Activated CD8-positive, alpha-beta memory T cell treated with anti-CD3 and anti-CD28 coated beads, Interleukin-2, amount 50 U/mL, for 1 hour (primary cell): Measurements from ENCODE around the gene PODXL2.
"Not testable (repeated sequence)": the region's sequence is repeated elsewhere in the genome, so short reads cannot be mapped to it uniquely, and the experiment has no call there.

ENCODE experiments used
- DNase-seq: peaks from one replicate; pipeline ENCODE4 v3.0.0-alpha.2; 2020; ENCODE audit errors: extremely low read depth

The PODXL2 gene

DNA sequence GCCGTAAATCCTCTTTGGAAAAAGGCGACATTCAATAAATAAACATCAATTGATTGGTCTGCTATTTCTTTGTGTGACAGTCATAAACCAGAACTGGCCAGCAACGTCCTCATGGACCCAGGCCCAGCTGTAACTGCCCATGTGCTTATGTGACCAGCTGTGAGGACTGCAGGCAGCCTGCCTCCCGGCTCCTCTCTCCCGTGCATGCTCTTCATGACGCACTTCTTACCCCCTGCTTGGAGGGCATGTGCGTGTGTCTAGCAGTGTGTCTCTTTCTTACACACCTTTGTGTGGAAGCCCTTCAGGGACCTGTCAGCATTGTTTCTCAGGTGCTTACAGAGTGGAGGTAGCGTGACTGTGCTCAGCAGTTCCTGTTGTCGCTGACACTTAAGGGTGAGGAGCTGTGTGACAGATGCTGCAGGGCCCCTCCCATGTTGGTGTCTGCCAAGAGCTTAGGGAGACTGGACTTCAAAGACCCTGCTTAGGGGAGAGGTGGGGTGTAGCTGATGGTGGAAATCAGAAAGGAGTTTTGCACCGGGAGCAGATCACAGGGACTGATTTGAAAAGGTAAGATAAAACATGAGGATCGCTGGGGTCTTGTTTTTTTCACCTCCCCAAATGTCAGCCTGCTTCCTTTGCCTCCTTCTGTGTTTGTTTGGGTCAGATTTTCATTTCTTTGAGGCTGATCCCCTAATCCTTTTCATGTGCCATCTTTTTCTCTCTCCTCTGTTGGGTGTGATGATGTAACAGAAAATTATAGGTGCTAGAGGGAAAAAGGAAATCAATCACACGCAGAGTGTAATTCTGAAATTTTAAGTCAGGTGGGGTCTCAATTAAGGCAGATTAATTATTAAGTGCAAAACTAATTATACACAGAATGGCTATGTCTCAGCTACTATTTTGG, 2.1 kb downstream of the PODXL2 start:
- DNase-seq: no peak

DNA sequence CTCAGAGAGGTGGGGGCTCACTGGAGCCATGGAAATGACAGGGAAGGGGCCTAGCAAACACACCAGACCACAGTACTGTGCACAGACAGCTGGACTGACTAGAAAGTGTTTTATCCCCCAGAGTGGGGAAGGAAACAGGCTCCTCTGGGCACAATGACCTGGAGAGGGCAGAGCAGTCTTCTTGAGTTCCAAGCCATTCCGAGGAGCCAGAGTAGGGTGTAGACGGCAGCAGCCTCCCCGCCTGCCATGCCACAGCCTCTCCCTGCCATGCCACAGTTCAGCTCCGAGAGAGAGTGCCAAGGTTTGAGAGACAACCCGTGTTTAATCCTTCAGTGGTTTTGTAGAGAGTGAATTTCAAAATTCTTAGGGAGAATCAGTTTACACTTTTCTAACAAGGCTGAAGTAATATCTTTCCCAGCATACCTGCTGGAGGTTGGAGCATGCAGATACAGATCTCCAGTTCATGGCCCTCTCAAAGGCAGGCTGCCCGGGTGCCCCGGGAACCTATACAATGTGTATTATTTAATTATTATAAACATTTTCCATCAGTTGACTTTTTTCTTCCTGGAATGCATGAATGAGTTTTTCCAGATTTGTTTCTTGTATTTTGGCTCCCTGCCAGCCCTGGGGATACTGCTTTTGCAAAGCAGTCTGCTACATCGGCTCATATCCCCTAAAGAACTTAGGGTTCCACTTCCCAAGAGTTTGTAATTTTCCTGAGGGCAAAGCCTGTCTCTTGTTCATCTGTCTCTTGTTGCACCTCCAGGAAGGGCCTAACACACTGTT, 3.2 kb downstream of the PODXL2 start:
- DNase-seq: no peak

- DNase-seq: no peak
Measured at GRCh38 chr3:127634653-127635052, 5.7 kb downstream of the PODXL2 start.

DNA sequence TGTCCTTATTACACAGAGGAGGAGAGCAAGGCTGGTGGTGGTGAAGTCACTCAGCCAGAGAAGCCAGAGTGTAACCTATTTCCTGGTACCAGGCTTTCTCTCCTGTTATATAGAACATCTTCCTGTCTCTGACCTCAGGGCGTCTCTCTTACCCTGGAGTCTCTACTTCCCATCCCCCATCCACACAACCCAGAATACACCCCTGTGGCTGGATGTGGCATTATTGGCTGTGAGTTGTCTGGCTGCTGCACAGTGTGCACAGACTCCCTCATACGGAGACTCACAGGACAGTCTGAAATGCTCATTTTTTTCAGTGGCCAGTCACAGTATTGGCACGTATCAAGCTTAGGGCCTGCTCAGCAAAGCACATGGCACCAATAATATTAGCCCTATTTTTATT, 8.6 kb downstream of the PODXL2 start:
- DNase-seq: no peak

DNA sequence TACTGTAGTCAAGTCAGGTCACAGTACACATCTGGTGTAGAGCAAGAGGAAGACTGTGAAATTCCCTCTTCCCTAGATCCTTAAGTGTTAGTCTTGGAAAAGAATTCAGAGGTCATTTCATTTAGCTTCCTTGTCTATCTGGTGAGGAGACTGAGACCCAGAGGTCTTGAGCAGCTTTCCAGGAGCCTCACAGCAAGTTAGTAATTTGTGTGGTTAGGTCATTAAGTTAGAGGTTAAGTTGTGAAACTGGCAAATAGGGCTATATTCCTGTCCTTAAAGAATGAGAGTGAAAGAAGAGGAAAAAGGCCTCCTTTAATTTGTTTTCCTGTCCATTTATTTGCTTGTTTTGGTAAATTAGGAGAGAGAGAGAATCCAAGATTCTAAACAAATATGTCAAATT, 9.0 kb downstream of the PODXL2 start:
- no peak for DNase-seq

DNA sequence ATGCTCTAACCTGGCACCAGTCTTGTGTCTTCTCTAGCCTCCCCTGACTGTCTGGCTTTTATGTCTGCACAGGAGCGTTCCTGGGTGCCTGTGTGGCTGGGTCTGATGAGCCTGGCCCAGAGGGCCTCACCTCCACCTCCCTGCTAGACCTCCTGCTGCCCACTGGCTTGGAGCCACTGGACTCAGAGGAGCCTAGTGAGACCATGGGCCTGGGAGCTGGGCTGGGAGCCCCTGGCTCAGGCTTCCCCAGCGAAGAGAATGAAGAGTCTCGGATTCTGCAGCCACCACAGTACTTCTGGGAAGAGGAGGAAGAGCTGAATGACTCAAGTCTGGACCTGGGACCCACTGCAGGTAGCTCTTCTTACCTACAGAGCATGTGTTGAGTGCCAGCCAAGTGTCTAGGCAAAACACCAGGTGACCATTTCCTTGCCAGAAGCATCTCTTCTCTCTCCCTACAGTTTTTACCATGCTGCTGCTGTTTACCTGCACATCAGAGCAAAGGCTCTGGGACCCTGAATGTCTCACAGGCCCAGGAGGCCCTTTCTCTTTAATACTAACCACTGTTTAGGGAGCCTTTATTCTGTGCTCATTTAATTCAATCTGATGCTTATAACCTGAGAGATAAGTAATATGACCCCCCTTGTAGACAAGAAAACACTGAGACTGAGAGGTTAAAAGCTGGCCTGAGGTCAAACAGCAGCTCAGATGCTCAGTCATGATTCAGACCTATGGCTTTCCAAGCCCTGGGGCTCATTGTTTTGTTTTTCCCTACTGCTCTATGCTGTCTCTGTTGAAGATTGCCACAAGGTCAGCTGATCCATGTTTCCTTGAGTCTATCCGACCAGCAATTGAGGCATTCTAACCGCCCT, 10.4 kb downstream of the PODXL2 start:
- DNase-seq: no peak

- no peak for DNase-seq
Measured at GRCh38 chr3:127640042-127640355, 11.0 kb downstream of the PODXL2 start.

- no peak for DNase-seq
Measured at GRCh38 chr3:127644641-127645370, 15.8 kb downstream of the PODXL2 start.

DNA sequence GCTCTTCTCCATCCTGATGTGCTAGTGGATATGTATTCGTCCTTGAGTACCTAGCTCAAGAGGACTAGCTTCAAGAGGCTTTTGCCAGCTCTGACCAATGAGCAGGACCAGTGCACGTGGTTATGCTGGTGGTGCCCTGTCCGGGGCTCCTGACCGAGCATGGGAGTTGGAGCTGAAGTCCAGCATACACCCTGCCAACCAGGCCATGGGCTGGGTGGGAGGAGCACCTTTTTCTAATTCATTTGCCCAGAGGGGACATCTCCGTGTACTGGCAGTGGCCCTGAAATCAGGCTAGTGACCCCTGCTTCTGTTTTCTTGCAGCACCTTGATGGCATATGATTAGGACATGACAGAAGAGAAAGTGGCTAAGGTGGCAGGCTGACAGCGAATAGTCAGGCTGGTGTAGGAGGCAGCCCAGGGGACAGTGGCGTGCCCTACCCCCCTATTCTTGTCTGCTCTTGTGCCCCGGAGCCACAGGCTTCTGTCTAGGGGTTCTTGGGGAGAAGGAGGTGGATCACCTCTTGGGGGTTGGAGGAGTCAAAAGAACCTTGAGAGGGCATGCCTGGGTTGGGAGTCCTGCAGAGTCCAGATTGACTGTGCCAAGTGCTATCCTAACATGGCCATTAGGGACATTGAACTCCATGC, 16.5 kb downstream of the PODXL2 start:
- no peak for DNase-seq

GRCh38 chr3:127646501-127647046, 17.6 kb downstream of the PODXL2 start:
- no peak for DNase-seq

DNA sequence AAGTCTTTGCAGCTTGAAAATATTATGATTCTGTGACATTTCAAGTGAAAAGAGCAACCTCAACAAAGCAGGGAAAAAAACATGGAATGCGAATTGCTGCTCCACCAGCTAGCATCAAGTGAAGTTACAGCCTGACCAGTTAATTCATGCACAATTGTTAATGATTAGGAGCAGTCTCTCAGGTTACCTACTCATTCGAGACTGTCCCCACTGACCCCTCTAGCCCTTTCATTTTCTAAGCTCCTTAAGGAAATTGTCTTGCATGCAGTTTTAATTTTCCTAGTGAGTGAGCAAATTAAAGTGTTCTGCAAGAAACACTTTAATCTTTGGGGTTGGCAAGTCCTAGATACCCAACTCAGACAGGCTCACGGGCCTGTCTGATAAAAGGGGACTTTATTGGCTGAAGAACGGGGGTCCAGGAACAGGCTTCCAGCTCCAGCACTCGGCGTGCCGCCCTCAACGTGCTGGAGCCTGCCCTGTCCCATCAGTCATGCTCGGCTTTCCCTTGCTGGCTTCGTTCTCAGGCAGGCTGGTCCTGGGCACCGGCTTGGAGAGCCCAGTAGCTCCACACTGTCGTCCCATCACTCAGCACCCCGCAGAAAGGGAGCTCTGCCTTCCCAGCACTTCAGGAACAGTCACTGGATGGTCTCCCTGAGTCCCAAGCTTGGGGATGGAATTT, 18.3 kb downstream of the PODXL2 start:
- no peak for DNase-seq

GRCh38 chr3:127647845-127648204, 18.8 kb downstream of the PODXL2 start:
- DNase-seq: no peak

DNA sequence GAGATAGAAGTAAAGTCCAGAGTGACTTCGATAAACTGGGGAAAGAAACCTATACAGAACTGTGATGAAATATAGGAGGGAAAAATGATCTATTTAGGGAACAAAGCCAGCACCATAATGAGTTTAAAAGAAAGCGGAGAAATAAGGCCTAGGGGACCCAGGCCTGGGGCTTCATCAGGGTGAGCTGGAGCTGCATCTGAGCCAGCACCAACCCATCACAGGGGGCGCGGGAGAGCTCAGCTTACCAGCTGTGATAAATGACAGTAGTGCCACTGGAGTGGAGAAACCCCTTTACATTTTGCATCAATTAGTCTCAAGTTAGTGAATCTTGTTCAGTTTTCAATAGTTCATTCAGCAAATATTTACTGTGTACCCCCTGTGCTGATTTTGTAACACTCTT, 21.3 kb downstream of the PODXL2 start:
- no peak for DNase-seq

GRCh38 chr3:127651516-127652172, 22.7 kb downstream of the PODXL2 start:
- DNase-seq: no peak

DNA sequence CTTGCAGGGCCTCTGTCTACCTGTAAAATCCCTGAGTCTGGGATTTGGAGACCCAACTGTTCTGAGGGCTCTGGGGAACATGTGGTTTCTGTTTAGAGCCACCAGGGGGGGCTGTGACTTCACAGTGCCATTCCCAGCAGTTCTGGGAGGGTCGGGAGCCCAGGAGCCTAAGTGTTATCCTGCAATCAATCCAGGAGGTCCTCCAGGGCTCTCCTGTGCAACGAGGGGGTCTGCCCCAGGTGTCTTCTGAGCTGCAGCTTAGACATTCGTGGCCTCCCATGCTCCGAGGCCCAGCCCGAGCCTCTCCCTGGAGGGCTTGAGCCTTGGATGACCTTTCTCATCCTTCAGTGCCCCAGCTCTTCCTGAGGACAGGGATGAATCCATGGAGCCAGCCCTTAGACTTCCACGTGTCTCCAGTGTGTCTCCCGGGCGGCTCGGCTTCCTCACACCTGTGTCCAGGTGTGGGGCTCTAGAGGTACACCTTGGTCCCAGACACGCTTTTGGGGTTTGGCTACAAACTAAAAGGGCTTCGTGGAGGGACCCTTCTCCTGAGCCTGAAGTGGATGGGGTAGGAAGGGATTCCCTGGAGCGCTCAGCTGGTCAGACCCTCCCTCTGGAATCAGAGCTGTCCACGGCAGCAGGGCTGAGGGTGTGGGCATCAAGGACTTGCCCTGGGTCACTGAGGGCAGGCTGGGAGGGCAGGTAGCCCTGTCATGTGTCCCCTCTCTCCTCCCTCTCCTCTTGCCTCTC, 23.4 kb downstream of the PODXL2 start:
- DNase-seq: no peak

DNA sequence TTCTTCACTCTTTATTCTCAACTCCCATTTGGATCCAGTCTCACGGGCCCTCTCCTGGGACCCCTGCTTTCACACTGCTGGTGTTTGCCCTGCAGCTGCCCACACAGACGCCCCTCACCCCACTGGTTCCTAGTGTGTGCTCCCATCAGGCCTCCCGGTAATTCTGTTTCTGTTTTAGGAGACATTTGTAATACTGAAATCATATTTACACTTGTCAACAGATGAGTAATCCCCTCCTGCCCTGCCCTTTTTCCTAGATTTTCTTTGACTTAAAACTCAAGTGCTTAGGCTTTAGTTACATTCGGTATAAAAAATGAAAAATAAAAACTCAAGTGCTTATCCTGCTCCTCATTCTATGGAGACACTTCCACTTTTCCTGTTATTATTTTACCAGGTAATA, 25.4 kb downstream of the PODXL2 start:
- no peak for DNase-seq

GRCh38 chr3:127654993-127655392, 26.0 kb downstream of the PODXL2 start:
- not testable (repeated sequence) for DNase-seq

DNA sequence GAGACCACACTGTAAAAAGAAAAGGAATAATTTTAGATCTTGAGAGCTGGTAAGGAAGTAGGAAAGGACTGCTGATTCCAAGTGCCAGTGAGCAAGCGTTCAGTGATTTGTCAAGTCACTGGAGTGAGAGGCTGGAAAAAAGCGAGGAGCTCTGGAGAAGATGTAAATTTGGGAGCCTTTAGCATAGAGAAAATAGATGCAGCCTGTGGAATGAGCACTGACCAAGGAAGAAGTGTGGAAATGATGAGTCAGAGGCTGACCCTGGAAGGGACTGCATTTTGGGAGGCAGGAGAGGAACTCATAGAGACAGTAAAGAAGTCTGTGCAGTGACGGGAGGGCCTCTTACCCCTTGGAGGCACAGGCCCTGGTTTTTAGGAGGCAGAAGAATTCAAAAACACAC, 26.7 kb downstream of the PODXL2 start:
- no peak for DNase-seq

DNA sequence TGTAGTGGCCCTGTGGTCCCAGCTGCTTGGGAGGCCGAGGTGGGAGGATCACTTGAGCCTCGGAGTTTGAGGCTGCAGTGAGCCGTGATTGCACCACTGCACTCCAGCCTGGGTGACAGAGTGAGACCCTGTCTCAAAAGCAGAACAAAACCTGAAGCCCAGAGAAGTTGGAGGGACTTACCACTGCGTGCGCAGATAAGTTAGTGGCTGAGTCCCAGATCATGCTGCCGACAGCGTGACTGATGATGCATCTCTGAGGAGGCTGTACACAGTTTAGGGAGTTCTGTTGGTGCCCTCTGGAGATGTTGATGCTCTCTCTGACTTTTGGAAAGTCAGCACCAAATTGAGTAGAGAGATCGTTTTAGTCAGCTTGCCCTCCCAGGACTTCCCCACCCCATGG, 27.9 kb downstream of the PODXL2 start:
- DNase-seq: no peak
